Hindlimb muscle (tissue), 1 donor: Measurements from ENCODE around the gene TTC23L. TPM values are rescaled to one million over a fixed set of nuclear protein-coding genes. Genes with fewer than 3 reads are reported as not detected.

ENCODE experiments used
- DNase-seq: peaks from one replicate; pipeline ENCODE4 v3.0.0-alpha.2; 2013
- polyA plus RNA-seq: library from polyadenylated mRNA; unstranded; fragments of 120-200 nt; gene quantifications from one replicate; pipeline ENCODE4 v1.2.1, GENCODE V29; 2013; ENCODE audit not compliant: insufficient read length

TTC23L gene
- polyA plus RNA-seq, 1 donor, result 0.15 TPM

DNA sequence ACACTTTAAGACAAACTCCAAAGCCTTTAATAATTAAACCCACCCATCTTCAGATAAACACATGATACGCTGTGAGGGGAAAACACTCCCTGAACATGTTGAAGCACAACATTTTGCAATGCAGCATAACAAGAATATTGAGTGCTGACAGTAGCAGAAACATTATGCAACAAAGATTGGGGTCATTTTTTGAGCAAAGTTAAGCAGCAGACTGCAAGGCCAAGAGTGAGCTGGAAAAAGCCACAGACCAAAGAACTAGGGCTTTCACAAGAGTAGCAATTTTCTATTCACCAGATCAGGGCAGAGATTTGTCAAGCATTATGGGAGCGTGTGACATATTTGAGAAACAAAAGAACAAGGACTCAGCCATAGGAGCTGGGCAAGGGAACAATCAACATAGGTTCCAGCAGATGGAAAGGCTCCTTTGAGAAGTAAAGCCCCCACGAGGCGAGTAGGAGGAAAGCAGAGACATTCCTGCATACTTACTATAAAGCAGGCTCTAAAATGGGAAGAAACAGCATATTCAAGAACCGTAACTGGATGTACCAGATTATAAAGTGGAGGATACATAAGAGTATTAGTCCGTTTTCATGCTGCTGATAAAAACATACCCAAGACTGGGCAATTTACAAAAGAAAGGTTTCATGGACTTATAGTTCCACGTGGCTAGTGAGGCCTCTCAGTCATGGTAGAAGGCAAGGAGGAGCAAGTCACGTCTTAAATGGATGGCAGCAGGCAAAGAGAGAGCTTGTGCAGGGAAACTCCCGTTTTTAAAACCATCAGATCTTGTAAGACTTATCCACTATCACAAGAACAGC lies 4.8 kb upstream of the TTC23L start:
- DNase-seq, result no peak

DNA sequence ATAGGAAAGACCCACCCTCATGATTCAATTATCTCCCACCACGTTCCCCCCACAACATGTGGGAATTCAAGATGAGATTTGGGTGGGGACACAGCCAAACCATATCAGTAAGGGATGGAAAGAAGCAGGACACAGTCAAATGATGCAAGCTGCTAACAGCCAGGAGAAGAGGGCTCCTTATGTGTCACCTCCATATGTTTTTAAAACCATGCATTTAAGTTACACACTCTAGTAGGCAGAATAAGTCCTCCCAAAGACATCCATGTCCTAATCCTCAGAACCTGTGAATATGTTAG lies 4.2 kb upstream of the TTC23L start:
- no peak for DNase-seq

DNA sequence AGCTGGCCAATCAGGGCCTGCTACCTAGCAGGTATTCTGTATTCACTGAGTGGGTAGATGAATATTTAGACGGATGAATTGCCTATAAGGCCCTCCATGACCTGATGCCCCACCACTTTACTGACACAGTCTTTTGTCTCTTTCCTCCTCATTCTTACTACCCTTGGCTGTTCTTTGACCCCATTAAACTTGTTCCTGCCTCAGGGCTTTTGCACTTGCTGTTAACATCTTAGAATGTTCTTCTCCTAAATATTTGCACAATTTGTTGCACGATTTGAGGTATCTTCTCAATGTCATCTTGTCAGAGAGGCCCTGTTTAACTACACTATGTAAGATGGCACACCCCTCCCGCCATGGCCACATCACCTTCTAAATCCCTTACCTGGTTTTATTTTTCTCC lies 3.3 kb upstream of the TTC23L start:
- DNase-seq, result no peak

DNA sequence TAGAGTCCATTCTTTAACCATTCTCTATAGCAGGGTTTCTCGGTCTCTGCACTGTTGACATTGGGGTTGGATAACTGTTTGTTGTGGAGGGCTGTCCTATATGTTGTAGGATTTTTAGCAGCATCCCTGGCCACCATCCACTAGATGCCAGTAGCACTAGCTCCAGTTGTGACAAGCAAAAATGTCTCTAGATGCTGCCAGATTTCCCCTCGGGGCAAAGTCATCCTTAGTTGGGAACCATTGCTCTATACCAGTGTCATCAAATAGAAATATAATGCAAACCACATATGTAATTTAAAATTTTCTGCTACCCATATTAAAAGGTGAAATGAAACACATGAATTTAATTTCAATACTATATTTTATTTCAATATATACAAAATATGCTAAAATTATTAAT lies 2.9 kb downstream of the TTC23L start:
- DNase-seq, result no peak

DNA sequence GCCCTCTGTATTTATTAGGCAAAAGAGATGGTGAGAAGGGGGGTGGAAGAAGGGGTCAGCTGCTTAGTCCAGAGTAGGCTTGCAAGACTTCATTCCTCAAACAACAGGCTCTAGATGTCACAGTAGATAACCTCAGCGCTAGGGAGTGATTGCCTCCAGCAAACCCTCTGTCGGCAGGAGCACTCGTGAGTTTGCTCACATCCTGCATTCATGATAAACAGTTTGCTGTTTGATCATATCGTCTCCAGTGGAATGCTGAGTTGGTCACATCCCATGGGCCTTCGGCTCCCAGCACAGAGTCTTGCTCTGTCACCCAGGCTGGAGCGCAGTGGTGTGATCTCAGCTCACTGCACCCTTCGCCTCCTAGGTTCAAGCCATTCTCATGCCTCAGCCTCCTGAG lies 3.6 kb downstream of the TTC23L start:
- DNase-seq, result no peak

DNA sequence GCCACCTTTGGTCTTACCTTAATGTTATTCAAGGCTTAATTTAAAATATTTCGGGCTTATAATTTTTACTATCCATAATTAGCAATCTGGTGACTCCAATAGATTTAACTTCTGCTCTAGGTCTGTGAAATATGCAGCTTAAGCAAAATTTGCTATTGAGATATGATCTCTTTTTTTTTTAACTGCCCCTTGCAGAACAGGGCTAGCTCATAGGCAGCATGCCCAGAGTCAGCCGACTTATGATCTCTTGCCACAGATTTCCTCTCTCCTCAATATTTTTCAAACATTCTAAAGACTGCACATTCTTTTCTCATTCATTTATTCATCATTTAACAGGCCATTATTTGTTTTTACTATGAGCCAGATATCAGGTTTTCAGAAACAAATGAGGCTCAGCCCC lies 4.5 kb downstream of the TTC23L start:
- no peak for DNase-seq

DNA sequence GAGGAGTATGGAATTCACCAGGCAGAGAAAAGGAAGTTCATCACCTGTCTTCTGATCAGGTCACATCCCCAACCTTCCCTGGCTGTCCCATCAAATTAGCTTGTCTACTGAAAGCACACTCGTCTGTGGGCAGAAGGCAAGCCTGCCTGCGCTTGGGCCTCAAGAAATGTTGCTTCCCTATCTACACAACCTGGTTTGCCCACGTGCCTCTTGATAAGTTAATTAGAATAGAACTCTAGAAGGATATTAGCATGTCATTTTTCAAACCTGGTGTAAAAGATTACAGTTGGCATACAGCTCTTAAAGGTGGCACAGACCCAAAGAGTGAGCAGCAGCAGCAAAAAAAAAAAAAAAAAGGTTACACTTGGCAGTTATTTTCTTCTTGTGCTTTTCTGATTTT lies 5.1 kb downstream of the TTC23L start:
- no peak for DNase-seq

DNA sequence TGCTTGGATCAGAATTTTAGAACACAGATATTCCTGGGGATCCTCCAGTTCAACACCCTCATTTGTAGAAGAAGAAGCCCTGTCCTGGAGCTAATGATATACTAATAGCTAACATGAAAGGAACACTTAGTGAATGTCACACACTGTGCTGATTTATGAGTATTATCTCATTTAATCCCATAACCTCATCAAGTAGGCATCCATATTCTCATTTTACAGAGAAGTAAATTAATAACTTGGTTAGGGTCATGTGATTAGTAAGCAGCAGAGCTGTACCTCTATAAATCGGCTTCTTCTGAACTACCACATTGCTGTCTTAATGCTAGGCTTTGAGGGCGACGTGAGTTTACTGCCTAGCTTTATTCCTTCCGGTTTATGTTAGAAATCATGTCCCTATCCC lies 6.0 kb downstream of the TTC23L start:
- DNase-seq, result no peak

DNA sequence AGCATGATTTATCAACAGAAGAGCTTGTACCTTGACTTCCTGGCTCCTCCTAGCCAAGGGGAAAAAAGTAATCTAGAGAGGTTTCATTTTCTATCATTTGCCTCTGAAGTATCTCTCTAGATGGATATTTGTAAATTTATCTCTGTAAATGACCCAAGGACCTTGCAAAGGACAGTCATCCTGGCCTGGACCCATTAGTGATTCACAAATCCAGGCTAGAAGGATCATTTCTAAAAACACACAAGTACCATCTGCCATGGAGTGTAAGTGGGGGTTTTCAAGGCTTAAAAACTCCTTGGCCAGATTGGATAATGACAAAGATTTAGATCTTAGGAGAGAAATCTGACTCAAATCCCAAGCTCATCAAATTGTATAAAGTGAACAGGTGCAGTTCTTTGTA lies 8.1 kb downstream of the TTC23L start:
- DNase-seq, result no peak

DNA sequence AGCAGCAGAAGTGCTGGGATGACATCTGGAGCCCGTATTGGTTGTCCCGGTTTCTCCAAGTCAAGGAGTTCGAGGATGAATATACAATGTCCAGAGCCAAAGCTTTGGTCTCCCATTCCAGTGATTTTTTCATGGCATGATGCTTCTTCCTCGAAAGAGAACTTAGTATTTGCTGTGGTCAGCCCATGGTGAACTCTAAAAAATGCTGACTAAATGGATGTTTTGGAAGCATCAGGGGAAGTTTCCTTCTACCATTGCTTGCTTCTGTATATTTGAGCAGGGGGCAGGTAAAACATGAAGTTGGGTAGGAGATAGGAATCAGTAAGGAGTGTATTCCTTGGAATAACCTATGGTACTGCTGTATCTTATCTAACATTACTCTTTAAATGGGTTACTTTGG lies 8.6 kb downstream of the TTC23L start:
- DNase-seq, result no peak

DNA sequence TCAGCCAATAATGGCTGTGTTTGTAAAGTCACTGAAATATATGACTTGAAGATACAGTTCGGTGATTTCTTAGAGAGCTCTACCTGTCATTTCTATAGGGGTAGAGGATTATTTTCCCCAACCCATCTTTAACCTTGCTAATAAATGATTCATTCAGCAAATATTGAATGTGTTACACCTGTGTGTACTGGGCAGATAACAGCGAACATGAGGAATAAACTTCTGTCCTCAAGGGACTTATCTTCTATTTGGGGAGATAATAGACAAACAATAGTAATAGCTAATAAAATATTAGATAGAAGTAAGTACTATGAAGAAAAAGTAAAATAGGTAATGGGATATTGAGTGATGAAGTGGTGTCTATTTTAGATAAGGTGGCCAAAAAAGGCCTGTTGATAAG lies 9.3 kb downstream of the TTC23L start:
- DNase-seq, result no peak

DNA sequence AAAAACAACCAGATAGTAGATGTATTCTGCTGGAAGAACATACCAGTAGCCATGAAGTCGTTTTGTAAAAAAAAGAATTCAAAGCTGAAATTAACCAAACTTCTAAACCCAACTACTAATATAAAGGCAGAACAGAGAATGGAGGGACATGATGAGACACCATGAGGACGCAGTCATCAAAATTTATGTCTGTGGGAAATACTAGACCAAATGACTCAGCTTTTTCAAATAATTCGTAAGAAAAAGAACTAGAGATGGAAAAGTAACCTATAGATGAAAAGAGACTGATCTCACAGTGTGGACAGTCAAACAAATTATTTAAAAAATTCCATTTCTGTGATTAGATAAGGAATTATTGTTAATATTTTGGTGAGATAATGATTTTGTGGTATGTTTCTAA lies 10.3 kb downstream of the TTC23L start:
- no peak for DNase-seq

DNA sequence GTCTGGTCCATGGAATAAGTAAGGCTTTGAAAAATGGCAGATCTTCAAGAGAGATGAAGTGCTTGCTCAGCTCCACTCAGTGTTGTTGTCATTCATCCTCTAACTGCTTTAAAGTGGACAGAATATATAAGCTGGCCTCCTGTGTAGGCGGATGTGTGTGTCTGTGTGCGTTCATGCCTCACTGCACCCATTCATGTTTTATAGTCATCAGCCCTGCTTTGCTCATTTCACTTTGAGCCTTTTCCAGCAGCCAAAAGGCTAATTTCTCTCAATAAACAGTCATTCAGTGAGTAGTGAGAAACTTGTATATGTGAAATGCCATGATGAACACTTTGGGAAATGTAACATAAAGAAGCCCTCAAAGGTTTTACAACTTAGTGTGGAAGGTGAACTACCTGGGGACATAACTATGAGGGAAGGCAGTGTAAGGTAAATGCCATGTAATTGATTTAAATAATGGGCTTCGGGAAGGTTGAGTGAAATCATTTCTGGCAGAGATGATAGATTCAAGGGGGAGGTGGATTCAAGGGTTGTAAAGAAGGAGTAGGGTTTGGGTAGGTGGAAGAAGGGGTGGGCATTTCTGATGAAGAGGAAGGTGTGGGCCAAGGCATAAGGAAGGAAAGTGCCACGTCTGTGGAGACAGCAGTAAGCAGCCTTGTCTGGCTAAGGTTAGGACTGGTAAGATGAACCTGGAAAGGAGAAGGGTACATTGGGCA lies 15.7 kb downstream of the TTC23L start:
- no peak for DNase-seq

DNA sequence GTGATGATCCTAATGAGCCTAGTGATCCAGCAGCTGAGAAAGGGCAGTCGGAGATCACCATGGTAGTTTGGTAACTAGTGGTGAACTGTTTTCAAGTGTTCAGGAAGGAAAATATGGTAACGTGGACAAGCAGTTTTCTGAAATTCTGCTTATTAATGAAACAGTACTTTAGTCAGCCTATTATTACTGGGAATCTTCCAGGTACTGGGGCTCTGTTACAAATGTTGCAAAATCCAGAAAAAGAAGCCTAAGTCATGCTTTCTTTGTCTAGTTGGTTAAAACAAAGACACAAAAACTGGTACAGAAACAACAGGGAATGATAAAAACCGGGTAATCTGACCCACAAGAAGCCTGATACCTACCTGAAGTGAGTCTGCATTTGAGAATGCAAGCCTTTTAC lies 18.2 kb downstream of the TTC23L start:
- DNase-seq, result no peak

DNA sequence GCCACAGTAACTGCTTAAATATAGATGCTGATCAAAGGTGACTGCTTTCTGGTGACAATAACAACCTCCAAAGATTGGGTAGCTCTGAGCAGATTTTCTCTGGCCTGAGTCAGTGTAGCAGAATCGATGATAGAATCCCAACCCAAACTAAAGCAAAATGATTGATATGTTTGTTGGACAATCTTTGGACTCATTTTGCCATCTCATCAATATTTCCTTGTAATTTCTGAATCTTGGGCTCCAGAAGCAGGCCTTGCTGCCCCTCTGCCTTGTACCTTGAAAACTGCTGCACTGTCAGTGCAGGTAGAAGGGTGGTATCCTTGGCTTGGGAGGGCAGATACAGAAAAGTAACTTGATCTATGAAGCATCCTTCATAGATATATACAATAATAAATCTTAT lies 18.9 kb downstream of the TTC23L start:
- DNase-seq, result no peak

DNA sequence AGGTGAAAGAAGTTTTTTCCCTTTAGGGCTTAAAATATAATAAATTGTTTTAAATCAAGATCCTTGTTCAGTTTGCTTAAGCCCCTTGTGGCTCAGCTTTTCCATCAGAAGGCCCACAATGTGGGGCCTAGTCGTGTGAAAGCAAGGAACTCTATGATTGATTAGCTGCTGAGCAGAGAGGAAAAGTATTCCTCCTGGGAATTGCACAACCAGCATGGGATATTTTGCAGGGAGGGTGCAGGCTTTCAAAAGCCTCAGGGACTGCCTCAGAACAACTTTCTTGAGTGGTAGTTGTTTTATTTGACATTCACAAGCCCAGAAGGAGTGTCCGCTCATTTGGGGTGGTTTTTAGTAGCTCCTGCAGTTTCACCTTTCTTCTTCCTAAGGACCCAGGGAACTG lies 19.8 kb downstream of the TTC23L start:
- DNase-seq, result no peak

DNA sequence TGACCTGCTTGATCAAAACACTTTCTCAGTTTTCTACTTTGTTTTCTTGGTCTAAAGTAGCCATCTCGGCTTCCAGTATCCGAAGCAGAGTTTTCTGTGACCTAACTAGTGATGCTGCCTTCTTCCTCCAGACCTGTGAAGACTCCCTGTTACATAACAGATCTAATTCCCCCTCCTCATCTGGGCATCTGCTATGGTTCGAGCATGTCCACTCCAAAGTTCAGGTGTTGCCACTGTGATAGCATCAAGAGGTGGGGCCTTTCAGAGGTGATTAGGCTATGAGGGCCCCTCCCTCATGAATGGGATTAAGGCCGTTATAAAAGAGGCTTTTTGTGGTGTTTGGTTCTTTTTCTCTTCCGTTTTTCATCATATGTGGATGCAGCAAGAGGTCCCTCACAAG lies 20.3 kb downstream of the TTC23L start:
- DNase-seq, result no peak

DNA sequence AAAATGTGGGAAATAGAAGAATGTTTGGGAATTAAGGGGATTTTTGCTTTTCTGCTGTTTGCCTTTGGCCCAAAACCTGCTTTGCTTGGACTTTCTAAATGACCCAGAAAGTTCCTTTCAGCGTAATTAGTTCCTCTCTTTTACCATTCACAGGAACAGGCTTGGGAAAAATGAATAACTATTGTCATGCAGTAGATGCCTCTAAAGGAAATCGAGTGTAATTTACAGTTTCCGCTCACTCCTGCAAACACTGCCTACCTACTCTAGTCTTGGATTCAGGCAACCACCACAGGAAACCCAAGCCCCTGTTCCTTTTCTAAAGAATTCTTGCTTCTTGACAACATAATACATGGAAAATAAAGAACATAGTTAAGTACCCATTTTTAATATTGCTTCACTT lies 25.0 kb downstream of the TTC23L start:
- DNase-seq, result no peak

DNA sequence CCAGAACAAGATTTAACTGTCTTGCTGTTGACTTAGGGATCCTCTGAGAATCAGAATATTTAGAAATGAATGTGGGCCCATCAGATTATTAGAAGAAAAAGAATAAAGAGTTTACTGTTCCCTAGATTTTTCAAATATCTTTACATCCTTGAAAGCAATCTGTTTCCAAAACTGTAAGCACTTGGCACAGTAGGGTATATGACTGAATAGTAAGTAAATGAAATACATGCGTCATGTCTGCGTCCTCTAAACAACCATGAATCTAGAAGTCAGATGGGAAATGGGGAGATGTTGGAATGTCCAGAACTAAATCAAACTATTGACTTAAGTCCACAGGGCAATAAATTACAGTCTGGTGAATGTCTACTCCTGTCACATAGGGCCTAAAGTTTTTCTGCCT lies 26.1 kb downstream of the TTC23L start:
- no peak for DNase-seq

DNA sequence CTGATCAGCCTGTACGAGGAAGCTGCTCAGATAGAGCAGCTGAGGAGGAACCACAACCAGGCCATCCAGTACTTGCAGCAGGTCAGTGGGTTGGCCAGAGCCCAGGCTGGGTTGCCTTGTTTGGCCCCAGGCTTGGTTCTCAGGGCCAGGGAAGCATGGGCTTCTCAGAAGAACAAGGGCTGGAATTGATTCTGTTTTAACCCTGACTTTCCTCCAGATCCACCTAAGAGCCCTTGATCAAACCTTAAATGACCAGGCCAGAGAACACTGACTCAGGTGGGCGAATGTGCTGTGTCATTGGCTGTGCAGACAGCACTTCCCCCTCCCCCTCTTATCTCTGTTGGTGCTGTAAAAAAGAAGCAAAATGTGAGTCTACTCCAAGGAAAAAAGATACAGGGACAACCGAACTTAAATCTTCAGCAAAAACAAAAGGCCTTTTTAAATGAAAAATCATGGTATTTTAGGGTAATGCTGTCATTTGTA lies 28.1 kb downstream of the TTC23L start:
- DNase-seq, result no peak

DNA sequence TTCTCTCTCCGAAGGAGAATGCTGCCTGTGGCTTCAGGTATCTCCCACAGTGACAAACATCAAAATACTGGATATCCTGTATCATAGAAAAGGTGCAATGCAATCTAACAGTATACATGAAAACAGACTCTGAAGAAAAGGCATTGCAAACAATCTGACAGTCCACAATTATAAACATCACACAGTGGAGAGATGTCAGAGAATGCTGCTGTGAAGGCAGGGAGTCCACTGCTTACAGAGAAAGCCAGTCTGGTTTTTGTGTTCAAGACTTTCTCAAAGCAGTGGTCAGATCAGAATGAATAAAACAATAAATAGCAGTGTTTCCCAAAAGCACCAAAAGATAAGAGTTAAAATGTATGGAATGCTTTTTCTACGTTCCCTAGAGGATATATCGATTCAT lies 28.7 kb downstream of the TTC23L start:
- DNase-seq, result no peak

DNA sequence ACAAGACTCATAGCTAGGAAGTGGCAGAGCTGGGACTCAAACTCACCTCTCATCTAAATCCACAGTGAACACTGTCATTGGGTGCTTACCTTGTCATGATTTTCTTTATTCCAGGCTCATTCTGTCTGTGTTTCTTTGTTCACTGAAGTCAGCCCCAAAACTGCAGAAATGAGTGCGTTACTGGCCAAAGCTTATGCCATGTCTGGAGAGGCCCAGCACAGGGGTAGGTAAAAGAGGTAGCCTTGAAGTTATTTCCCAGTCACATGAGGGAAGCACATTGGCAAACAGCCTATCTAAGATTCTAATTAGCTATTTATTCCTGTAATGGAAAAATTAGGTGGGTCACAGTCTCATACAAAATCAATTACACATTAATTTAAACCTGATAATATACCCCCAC lies 29.8 kb downstream of the TTC23L start:
- DNase-seq, result no peak

DNA sequence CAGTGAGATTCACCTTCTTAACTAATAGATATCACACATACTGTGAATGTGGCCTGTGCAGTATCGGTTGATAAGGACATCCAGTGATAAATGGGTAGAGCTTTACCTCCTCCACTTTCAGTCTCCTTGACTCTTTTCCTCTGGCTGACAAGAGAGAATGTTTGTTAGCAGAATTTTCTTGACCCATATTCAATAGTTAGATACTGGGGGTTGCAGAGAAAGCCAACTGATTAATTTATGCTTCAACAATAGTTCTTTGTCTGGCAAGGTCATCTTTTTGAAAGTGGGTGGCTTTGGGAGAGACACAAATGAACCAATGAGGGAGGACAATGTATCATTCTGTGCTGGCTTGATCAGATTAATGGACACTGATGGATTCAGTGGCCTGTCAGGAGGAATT lies 30.3 kb downstream of the TTC23L start:
- no peak for DNase-seq

DNA sequence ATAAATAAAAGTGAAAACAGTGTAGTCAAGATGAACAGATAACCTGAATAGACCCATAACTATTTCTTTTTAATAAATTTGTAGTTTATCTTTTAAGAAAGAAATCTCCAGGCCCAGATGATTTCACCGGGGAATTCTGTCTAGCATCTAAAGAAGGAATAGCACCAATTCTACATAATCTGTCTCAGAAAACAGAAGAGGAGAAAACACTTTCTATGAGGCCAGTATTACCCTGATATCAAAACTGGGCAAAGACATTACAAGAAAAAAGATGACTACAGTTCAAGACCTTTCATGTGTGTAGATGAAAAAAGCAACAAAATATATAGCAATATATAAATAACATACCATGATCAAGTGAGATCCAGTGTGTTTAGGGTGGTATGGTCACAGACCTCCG lies 31.4 kb downstream of the TTC23L start:
- DNase-seq, result no peak

DNA sequence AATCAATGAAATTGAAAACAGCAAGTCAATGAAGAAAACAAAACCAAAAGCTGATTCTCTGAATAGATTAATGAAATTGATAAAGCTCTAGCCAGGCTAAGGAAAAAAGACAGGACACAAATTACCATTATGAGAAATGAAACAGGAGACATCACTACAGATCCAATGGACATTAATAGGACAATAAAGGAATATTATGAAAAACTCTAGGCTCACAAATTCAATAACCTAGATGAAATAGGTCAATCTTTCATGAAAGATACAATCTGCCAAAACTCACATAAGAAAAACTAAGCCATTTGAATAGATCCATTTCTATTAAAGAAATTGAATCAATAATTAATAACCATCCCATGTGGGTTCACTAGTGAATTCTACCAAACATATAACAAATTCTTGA lies 37.3 kb downstream of the TTC23L start:
- DNase-seq, result no peak
